Measurements from ENCODE around the gene PTPRM. TPM values are rescaled to one million over a fixed set of nuclear protein-coding genes. Genes with fewer than 3 reads are reported as not detected.

Gene PTPRM
- total and polyA plus RNA-seq, 2 donors (not counting 3 experiments of a cell fraction or from before 2014, with no cell fraction given) = 37.4 to 43.7 TPM

DNA sequence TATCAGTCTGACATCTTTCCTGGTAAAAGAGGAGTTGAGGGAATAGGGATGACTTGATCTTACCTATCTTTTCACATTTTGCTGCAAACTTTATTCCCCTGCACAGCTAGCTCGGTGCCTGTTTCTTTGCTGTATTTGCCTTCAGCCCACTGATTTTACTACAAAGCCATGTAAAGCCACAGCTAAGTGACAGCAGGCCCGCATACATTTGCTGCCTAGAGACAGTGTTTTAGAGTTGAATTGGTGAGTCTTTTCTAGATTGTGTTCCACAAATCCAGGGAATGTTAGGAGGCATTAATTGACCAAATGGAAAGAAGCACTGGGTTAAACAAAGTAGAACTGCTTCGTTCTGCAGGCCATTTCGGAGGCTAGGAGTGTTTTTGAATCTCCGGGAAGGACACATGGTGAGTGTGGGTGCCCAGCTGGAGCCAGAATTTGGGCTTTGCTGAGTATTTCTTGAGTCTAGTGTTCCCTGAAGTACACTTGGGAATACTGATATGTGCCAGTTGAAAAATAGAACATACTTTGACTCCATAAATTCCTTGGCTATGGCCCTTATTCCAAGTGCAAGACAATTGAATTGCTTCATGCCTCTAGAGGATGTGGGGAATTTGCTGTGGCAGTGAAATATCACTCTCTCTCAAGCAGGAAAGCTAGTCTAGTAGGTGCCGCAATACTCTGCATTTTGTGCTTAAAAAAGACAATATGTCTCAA, 329.8 kb downstream of the PTPRM start:
- H3K9me1 ChIP-seq (replicated peaks; ENCODE audit: control insufficient read depth, extremely low read depth, insufficient read depth, low read length) = no peaks in the 10 kb centered on the region
- no peaks in the 10 kb centered on the region for H3K4me1 ChIP-seq (ENCODE audit: control insufficient read depth, extremely low read depth, insufficient read depth, low read length)
- H3K79me2 ChIP-seq (ENCODE audit: control insufficient read depth, insufficient read depth, low read length) = no peaks in the 10 kb centered on the region
- H3K4me2 ChIP-seq (ENCODE audit: insufficient read depth, low read length) = no peak overlapping the region
- BruUV-seq (replicated peaks) = no TSS peak
- H3K27ac ChIP-seq (ENCODE audit: insufficient read depth, low read depth, low read length) = no peak overlapping the region
- H3K36me3 ChIP-seq (ENCODE audit: control insufficient read depth in 2 of 2, extremely low read depth in 1 of 2, insufficient read depth in 2 of 2, low read length in 2 of 2) = no peaks in the 10 kb centered on the region
- no peak overlapping the region for H3K4me3 ChIP-seq (replicated peaks in 1 of 3; ENCODE audit: insufficient read depth in 1 of 3, low read depth in 1 of 3, low read length in 3 of 3)
- no peaks in the 10 kb centered on the region for H3K9me3 ChIP-seq (replicated peaks; ENCODE audit: control insufficient read depth, insufficient read depth, low read length)
- dilution Hi-C loops (cut with MboI; ENCODE audit: extremely low pct_ligation_motif_present, low sequenced_read_pairs) (no loop called here), intact Hi-C loops (cut with micrococcal nuclease) (no loop called here)
- H3K9ac ChIP-seq (replicated peaks; ENCODE audit: extremely low read depth, insufficient read depth, low read length) = no peak overlapping the region
- no peak overlapping the region for H2AFZ ChIP-seq (ENCODE audit: low read depth, low read length)
- DNase-seq (ENCODE audit: low read depth, low spot score) = no peak
- H3K27me3 ChIP-seq (ENCODE audit: control insufficient read depth in 2 of 2, insufficient read depth in 2 of 2, low read length in 2 of 2) = no peaks in the 10 kb centered on the region
- no peak for FAIRE-seq
- H4K20me1 ChIP-seq (replicated peaks; ENCODE audit: control insufficient read depth, extremely low read depth, insufficient read depth, low read length) = no peaks in the 10 kb centered on the region
- no peak for TF ChIP-seq JUN (IDR thresholded peaks at IDR 0.05; ENCODE audit: borderline replicate concordance, insufficient read depth, insufficient read length, low read depth)
- TF ChIP-seq FOS (IDR thresholded peaks at IDR 0.05; ENCODE audit: borderline replicate concordance, insufficient read depth, low read length) = no peak
- TF ChIP-seq POLR2A (IDR thresholded peaks at IDR 0.05; ENCODE audit: low read depth, low read length) = no peak
- no peak for TF ChIP-seq POLR2AphosphoS5 (IDR thresholded peaks at IDR 0.05; ENCODE audit: insufficient read depth, low read depth, low read length)
- TF ChIP-seq, protein P1, sequence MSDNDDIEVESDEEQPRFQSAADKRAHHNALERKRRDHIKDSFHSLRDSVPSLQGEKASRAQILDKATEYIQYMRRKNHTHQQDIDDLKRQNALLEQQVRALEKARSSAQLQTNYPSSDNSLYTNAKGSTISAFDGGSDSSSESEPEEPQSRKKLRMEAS (IDR thresholded peaks at IDR 0.05; ENCODE audit: insufficient read depth, insufficient read length) = no peak
- no peak for TF ChIP-seq EZH2 (IDR thresholded peaks at IDR 0.05; ENCODE audit: borderline replicate concordance, low read depth, low read length, severe bottlenecking)
- TF ChIP-seq, protein P2, sequence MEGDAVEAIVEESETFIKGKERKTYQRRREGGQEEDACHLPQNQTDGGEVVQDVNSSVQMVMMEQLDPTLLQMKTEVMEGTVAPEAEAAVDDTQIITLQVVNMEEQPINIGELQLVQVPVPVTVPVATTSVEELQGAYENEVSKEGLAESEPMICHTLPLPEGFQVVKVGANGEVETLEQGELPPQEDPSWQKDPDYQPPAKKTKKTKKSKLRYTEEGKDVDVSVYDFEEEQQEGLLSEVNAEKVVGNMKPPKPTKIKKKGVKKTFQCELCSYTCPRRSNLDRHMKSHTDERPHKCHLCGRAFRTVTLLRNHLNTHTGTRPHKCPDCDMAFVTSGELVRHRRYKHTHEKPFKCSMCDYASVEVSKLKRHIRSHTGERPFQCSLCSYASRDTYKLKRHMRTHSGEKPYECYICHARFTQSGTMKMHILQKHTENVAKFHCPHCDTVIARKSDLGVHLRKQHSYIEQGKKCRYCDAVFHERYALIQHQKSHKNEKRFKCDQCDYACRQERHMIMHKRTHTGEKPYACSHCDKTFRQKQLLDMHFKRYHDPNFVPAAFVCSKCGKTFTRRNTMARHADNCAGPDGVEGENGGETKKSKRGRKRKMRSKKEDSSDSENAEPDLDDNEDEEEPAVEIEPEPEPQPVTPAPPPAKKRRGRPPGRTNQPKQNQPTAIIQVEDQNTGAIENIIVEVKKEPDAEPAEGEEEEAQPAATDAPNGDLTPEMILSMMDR (IDR thresholded peaks at IDR 0.05; ENCODE audit: extremely low read depth in 1 of 2, insufficient read depth in 1 of 2, low read depth in 1 of 2, low read length in 2 of 2) = no peak
- no peak for TF ChIP-seq GATA2 (IDR thresholded peaks at IDR 0.05; ENCODE audit: insufficient read depth, insufficient read length, low read depth, low read length)
- CTCF ChIA-PET = no interaction called here
- POLR2A ChIA-PET = no interaction called here

Data from endothelial cell of umbilical vein (primary cell).